Mesenchymal stem cell (in vitro differentiated cells and primary cell): Measurements from ENCODE around the gene SLC39A6.

Experiments used
- DNase-seq: peaks from one replicate; pipeline ENCODE4 v3.0.0-alpha.2; 2013
- H2AFZ ChIP-seq: one replicate; pipeline ENCODE4 v1.6.1; 2013; ENCODE audit warnings: low read depth, mild to moderate bottlenecking, control low read depth, inconsistent platforms, low read length, moderate library complexity
- H2AK5ac ChIP-seq: 2 replicates; pipeline ENCODE4 v1.6.1; 2013; ENCODE audit warnings: low read length, moderate library complexity, mild to moderate bottlenecking, inconsistent platforms; ENCODE audit not compliant: severe bottlenecking
- H2BK120ac ChIP-seq: one replicate; pipeline ENCODE4 v1.6.1; 2013; ENCODE audit warnings: low read depth, mild to moderate bottlenecking, inconsistent platforms, low read length, moderate library complexity
- H2BK12ac ChIP-seq, 2 experiments: one replicate each; pipeline ENCODE4 v1.6.1; 2013; ENCODE audit warnings: inconsistent platforms in 2 of 2, low read length in 2 of 2, mild to moderate bottlenecking in 2 of 2, moderate library complexity in 2 of 2, control low read depth in 1 of 2
- H2BK15ac ChIP-seq: one replicate; pipeline ENCODE4 v1.6.1; 2013; ENCODE audit warnings: mild to moderate bottlenecking, low read depth, inconsistent platforms; ENCODE audit not compliant: poor library complexity, severe bottlenecking
- H2BK5ac ChIP-seq: 2 replicates; pipeline ENCODE4 v1.6.1; 2013; ENCODE audit warnings: low read depth, mild to moderate bottlenecking, low read length, control low read depth, inconsistent platforms; ENCODE audit not compliant: poor library complexity, severe bottlenecking
- H3K14ac ChIP-seq, 2 experiments: one replicate each; pipeline ENCODE4 v1.6.1; 2013; ENCODE audit warnings: inconsistent platforms in 2 of 2, low read length in 2 of 2, control low read depth in 1 of 2, mild to moderate bottlenecking in 1 of 2, moderate library complexity in 1 of 2
- H3K18ac ChIP-seq, 2 experiments: one replicate each; pipeline ENCODE4 v1.6.1; 2013; ENCODE audit warnings: inconsistent platforms in 2 of 2, low read length in 2 of 2, control low read depth in 1 of 2, low read depth in 1 of 2, mild to moderate bottlenecking in 1 of 2
- H3K23ac ChIP-seq, 2 experiments: one replicate each; pipeline ENCODE4 v1.6.1; 2013; ENCODE audit warnings: inconsistent platforms in 2 of 2, low read length in 2 of 2, mild to moderate bottlenecking in 2 of 2, moderate library complexity in 2 of 2, control low read depth in 1 of 2
- H3K27ac ChIP-seq: 2 replicates; pipeline ENCODE4 v1.5.1; 2013; ENCODE audit warnings: mild to moderate bottlenecking, moderate library complexity, low read length, control low read depth, inconsistent platforms; ENCODE audit not compliant: poor library complexity, severe bottlenecking
- H3K27me3 ChIP-seq, 2 experiments: 2 replicates each; pipeline versions ENCODE4 v1.6.1 to v1.7.0; 2013; ENCODE audit warnings: low read length in 2 of 2, mild to moderate bottlenecking in 2 of 2, moderate library complexity in 2 of 2, control low read depth in 1 of 2, inconsistent platforms in 1 of 2; ENCODE audit not compliant: control insufficient read depth in 1 of 2, insufficient read depth in 1 of 2
- H3K36me3 ChIP-seq, 2 experiments: 2 replicates each; pipeline versions ENCODE4 v1.6.1 to v1.7.0; 2013; ENCODE audit warnings: low read length in 2 of 2, control low read depth in 1 of 2, inconsistent platforms in 1 of 2, low read depth in 1 of 2, mild to moderate bottlenecking in 1 of 2; ENCODE audit not compliant: insufficient read depth in 2 of 2, control insufficient read depth in 1 of 2
- H3K4ac ChIP-seq, 2 experiments: one replicate each; pipeline ENCODE4 v1.6.1; 2013; ENCODE audit warnings: inconsistent platforms in 2 of 2, low read length in 2 of 2, mild to moderate bottlenecking in 2 of 2, moderate library complexity in 2 of 2, control low read depth in 1 of 2, low read depth in 1 of 2
- H3K4me1 ChIP-seq: 2 replicates; pipeline ENCODE4 v1.6.1; 2013; ENCODE audit warnings: low read depth, low read length, control low read depth; ENCODE audit not compliant: control insufficient read depth, insufficient read depth
- H3K4me2 ChIP-seq: 2 replicates; pipeline ENCODE4 v1.6.1; 2013; ENCODE audit warnings: low read length, mild to moderate bottlenecking, inconsistent platforms; ENCODE audit not compliant: poor library complexity, severe bottlenecking
- H3K4me3 ChIP-seq, 2 experiments: 2 replicates each; pipeline versions ENCODE4 v1.5.1 to v1.7.0; 2013; ENCODE audit warnings: low read length in 2 of 2, mild to moderate bottlenecking in 2 of 2, control low read depth in 1 of 2, low read depth in 1 of 2; ENCODE audit not compliant: insufficient read depth in 1 of 2
- H3K79me1 ChIP-seq: replicated peaks from 2 replicates; pipeline ENCODE4 v1.6.1; 2013; ENCODE audit warnings: mild to moderate bottlenecking, control low read depth, low read length, inconsistent platforms; ENCODE audit not compliant: poor library complexity, severe bottlenecking
- H3K9ac ChIP-seq: 2 replicates; pipeline ENCODE4 v1.7.0; 2013; ENCODE audit warnings: mild to moderate bottlenecking, low read length, moderate library complexity
- H3K9me3 ChIP-seq: 2 replicates; pipeline ENCODE4 v1.7.0; 2013; ENCODE audit warnings: mild to moderate bottlenecking, low read length; ENCODE audit not compliant: control insufficient read depth
- H4K8ac ChIP-seq: one replicate; pipeline ENCODE4 v1.6.1; 2013; ENCODE audit warnings: inconsistent platforms, mild to moderate bottlenecking, low read length, moderate library complexity
- H4K91ac ChIP-seq: one replicate; pipeline ENCODE4 v1.6.1; 2013; ENCODE audit warnings: mild to moderate bottlenecking, low read length, inconsistent platforms
- WGBS: methylation state at CpG from one replicate; pipeline ENCODE4 v1.1.7; 2013; ENCODE audit warnings: mixed read lengths; 5-methylcytosine and 5-hydroxymethylcytosine counted together

SLC39A6 gene

GRCh38 chr18:36128907-36129299, 237 bp downstream of the SLC39A6 start:
- no peak for DNase-seq
- Histone ChIP-seq H4K91ac (no peak overlapping the region), H3K27me3 (no peaks in the 10 kb centered on the region), H3K23ac (peak overlapping the region in 1 of 2 experiments; percentile 6), H2AK5ac (no peak overlapping the region), H2BK5ac (no peak overlapping the region), H2BK12ac (peak overlapping the region in 1 of 2 experiments; percentile 66), H3K27ac (peak overlapping the region; percentile 15), H4K8ac (no peak overlapping the region), H3K14ac (peak overlapping the region in 1 of 2 experiments; percentile 62), H2BK15ac (no peak overlapping the region), H3K9ac (peak overlapping the region; percentile 97), H3K36me3 (peaks cover 5 to 28% of the 10 kb centered on the region in 2 experiments), H2BK120ac (no peak overlapping the region), H2AFZ (peak overlapping the region; percentile 73), H3K4me2 (peak overlapping the region; percentile 83), H3K4me3 (peak overlapping the region; percentile 74 to 100), H3K4me1 (peaks cover 16% of the 10 kb centered on the region), H3K79me1 (peaks cover 12% of the 10 kb centered on the region), H3K9me3 (no peaks in the 10 kb centered on the region), H3K4ac (peak overlapping the region in 1 of 2 experiments; percentile 66), H3K18ac (peak overlapping the region; percentile 45 to 62)
- 1% methylated on average over 37 of the region's 37 CpGs for WGBS

- Histone ChIP-seq H3K14ac (no peak overlapping the region), H3K36me3 (peaks cover 5 to 31% of the 10 kb centered on the region in 2 experiments), H2AFZ (peak overlapping the region; percentile 73), H3K79me1 (peaks cover 12% of the 10 kb centered on the region), H2BK120ac (no peak overlapping the region), H3K18ac (no peak overlapping the region), H3K4me3 (peak overlapping the region; percentile 74 to 100), H3K9ac (peak overlapping the region; percentile 97), H3K23ac (no peak overlapping the region), H3K4me1 (peaks cover 15% of the 10 kb centered on the region), H2BK5ac (no peak overlapping the region), H2BK12ac (no peak overlapping the region), H4K8ac (no peak overlapping the region), H3K4me2 (peak overlapping the region; percentile 83), H4K91ac (no peak overlapping the region), H2AK5ac (no peak overlapping the region), H3K27me3 (no peaks in the 10 kb centered on the region), H3K4ac (no peak overlapping the region), H3K27ac (peak overlapping the region; percentile 15), H3K9me3 (no peaks in the 10 kb centered on the region), H2BK15ac (no peak overlapping the region)
- DNase-seq, result peak; percentile 60
- WGBS, result 1% methylated on average over 11 of the region's 12 CpGs
Measured at GRCh38 chr18:36128530-36128870, 640 bp downstream of the SLC39A6 start.

GRCh38 chr18:36127836-36128529, 1.2 kb downstream of the SLC39A6 start:
- Histone ChIP-seq H4K8ac (no peak overlapping the region), H3K14ac (no peak overlapping the region), H3K9ac (peak overlapping the region; percentile 97), H2BK120ac (no peak overlapping the region), H2AFZ (no peak overlapping the region), H3K36me3 (peaks cover 5 to 36% of the 10 kb centered on the region in 2 experiments), H3K23ac (no peak overlapping the region), H2AK5ac (no peak overlapping the region), H3K4me2 (peak overlapping the region; percentile 83), H3K18ac (no peak overlapping the region), H3K79me1 (peaks cover 14% of the 10 kb centered on the region), H3K27ac (peak overlapping the region; percentile 2), H3K9me3 (no peaks in the 10 kb centered on the region), H3K4me1 (peaks cover 13% of the 10 kb centered on the region), H2BK5ac (no peak overlapping the region), H2BK15ac (no peak overlapping the region), H4K91ac (no peak overlapping the region), H3K4me3 (peak overlapping the region in 1 of 2 experiments; percentile 100), H3K27me3 (no peaks in the 10 kb centered on the region), H2BK12ac (no peak overlapping the region), H3K4ac (peak overlapping the region in 1 of 2 experiments; percentile 29)
- peak; percentile 48 for DNase-seq
- WGBS, result 52% methylated on average over 13 of the region's 15 CpGs

- Histone ChIP-seq H3K14ac (no peak overlapping the region), H3K4ac (no peak overlapping the region), H3K4me1 (peaks cover 8% of the 10 kb centered on the region), H2BK5ac (no peak overlapping the region), H3K18ac (no peak overlapping the region), H3K4me2 (no peak overlapping the region), H2BK12ac (no peak overlapping the region), H3K9ac (no peak overlapping the region), H3K23ac (no peak overlapping the region), H2AK5ac (no peak overlapping the region), H3K9me3 (no peaks in the 10 kb centered on the region), H3K36me3 (peaks cover 9 to 49% of the 10 kb centered on the region in 2 experiments), H3K27me3 (no peaks in the 10 kb centered on the region), H2AFZ (no peak overlapping the region), H3K27ac (no peak overlapping the region), H3K4me3 (no peak overlapping the region), H4K91ac (no peak overlapping the region), H2BK15ac (no peak overlapping the region), H4K8ac (no peak overlapping the region), H3K79me1 (peaks cover 18% of the 10 kb centered on the region), H2BK120ac (no peak overlapping the region)
- DNase-seq, result no peak
- WGBS, result 92% methylated on average over 4 of the region's 8 CpGs
Measured at GRCh38 chr18:36126668-36127067, 2.5 kb downstream of the SLC39A6 start.
